ENCODE results near the gene PIGU. TPM values are rescaled to one million over a fixed set of nuclear protein-coding genes. Genes with fewer than 3 reads are reported as not detected.
A peak's percentile ranks its signal among the peaks of the same experiment; 100 is the strongest.

PIGU gene
- total RNA-seq, 1 donor: 9.0 TPM

GRCh38 chr20:34553366-34553867 lies 123.5 kb downstream of the PIGU start:
- no peak for TF ChIP-seq CTCF (IDR thresholded peaks at IDR 0.05; ENCODE audit: extremely low read depth, low read depth, low read length)
- DNase-seq (ENCODE audit: insufficient read length, low spot score, missing footprints): no peak
- H2AFZ ChIP-seq (ENCODE audit: low read length): peak overlapping the region; percentile 46

GRCh38 chr20:34552569-34552968 lies 124.3 kb downstream of the PIGU start:
- Histone ChIP-seq H3K79me2 (ENCODE audit: insufficient read depth, low read length) (no peaks in the 10 kb centered on the region), H3K4me3 (ENCODE audit: insufficient read depth, low read length) (no peak overlapping the region), H4K20me1 (ENCODE audit: insufficient read depth, low read length) (no peaks in the 10 kb centered on the region), H3K4me2 (ENCODE audit: insufficient read depth, low read length) (no peak overlapping the region), H3K27me3 (ENCODE audit: insufficient read depth, low read length) (no peaks in the 10 kb centered on the region), H3K36me3 (ENCODE audit: insufficient read depth, low read length) (no peaks in the 10 kb centered on the region), H3K9me3 (ENCODE audit: low read depth, low read length) (no peaks in the 10 kb centered on the region), H3K27ac (ENCODE audit: low read depth, low read length) (no peak overlapping the region), H3K4me1 (ENCODE audit: insufficient read depth, low read length) (no peaks in the 10 kb centered on the region), H2AFZ (ENCODE audit: low read length) (no peak overlapping the region)
- no peak for TF ChIP-seq CTCF (IDR thresholded peaks at IDR 0.05; ENCODE audit: extremely low read depth, low read depth, low read length)
- no peak for DNase-seq (ENCODE audit: insufficient read length, low spot score, missing footprints)

More at GRCh38 chr20:34553366-34553867, 123.5 kb downstream of the PIGU start:
- Histone ChIP-seq H3K79me2 (ENCODE audit: insufficient read depth, low read length) (no peaks in the 10 kb centered on the region), H3K4me2 (ENCODE audit: insufficient read depth, low read length) (no peak overlapping the region), H3K27me3 (ENCODE audit: insufficient read depth, low read length) (no peaks in the 10 kb centered on the region), H3K4me3 (ENCODE audit: insufficient read depth, low read length) (no peak overlapping the region), H3K36me3 (ENCODE audit: insufficient read depth, low read length) (no peaks in the 10 kb centered on the region), H3K27ac (ENCODE audit: low read depth, low read length) (no peak overlapping the region), H3K4me1 (ENCODE audit: insufficient read depth, low read length) (peaks cover 6% of the 10 kb centered on the region), H4K20me1 (ENCODE audit: insufficient read depth, low read length) (no peaks in the 10 kb centered on the region), H3K9me3 (ENCODE audit: low read depth, low read length) (no peaks in the 10 kb centered on the region)

GRCh38 chr20:34549929-34550305 lies 127.0 kb downstream of the PIGU start:
- no peaks in the 10 kb centered on the region for H4K20me1 ChIP-seq (ENCODE audit: insufficient read depth, low read length)
- no peak overlapping the region for H2AFZ ChIP-seq (ENCODE audit: low read length)
- no peaks in the 10 kb centered on the region for H3K27me3 ChIP-seq (ENCODE audit: insufficient read depth, low read length)
- no peak for TF ChIP-seq CTCF (IDR thresholded peaks at IDR 0.05; ENCODE audit: extremely low read depth, low read depth, low read length)
- no peak overlapping the region for H3K4me3 ChIP-seq (ENCODE audit: insufficient read depth, low read length)
- no peaks in the 10 kb centered on the region for H3K36me3 ChIP-seq (ENCODE audit: insufficient read depth, low read length)
- no peak for DNase-seq (ENCODE audit: insufficient read length, low spot score, missing footprints)
- no peak overlapping the region for H3K27ac ChIP-seq (ENCODE audit: low read depth, low read length)
- H3K79me2 ChIP-seq (ENCODE audit: insufficient read depth, low read length): no peaks in the 10 kb centered on the region
- no peaks in the 10 kb centered on the region for H3K4me1 ChIP-seq (ENCODE audit: insufficient read depth, low read length)
- H3K4me2 ChIP-seq (ENCODE audit: insufficient read depth, low read length): no peak overlapping the region
- no peaks in the 10 kb centered on the region for H3K9me3 ChIP-seq (ENCODE audit: low read depth, low read length)

GRCh38 chr20:34549291-34549928 lies 127.5 kb downstream of the PIGU start:
- Histone ChIP-seq H3K9me3 (ENCODE audit: low read depth, low read length) (no peaks in the 10 kb centered on the region), H4K20me1 (ENCODE audit: insufficient read depth, low read length) (no peaks in the 10 kb centered on the region), H2AFZ (ENCODE audit: low read length) (no peak overlapping the region), H3K79me2 (ENCODE audit: insufficient read depth, low read length) (no peaks in the 10 kb centered on the region), H3K36me3 (ENCODE audit: insufficient read depth, low read length) (no peaks in the 10 kb centered on the region), H3K27me3 (ENCODE audit: insufficient read depth, low read length) (no peaks in the 10 kb centered on the region), H3K4me1 (ENCODE audit: insufficient read depth, low read length) (no peaks in the 10 kb centered on the region), H3K27ac (ENCODE audit: low read depth, low read length) (no peak overlapping the region), H3K4me3 (ENCODE audit: insufficient read depth, low read length) (no peak overlapping the region), H3K4me2 (ENCODE audit: insufficient read depth, low read length) (no peak overlapping the region)
- no peak for TF ChIP-seq CTCF (IDR thresholded peaks at IDR 0.05; ENCODE audit: extremely low read depth, low read depth, low read length)
- peak; percentile 58 for DNase-seq (ENCODE audit: insufficient read length, low spot score, missing footprints)

Measured in osteoblast (primary cell).